ENCODE results near the gene MYO16. TPM values are rescaled to one million over a fixed set of nuclear protein-coding genes. Genes with fewer than 3 reads are reported as not detected.

Gene MYO16
- polyA plus RNA-seq, 2 of the 4 experiments (the other 2 are of a cell fraction): 0.03 to 0.06 TPM

DNA sequence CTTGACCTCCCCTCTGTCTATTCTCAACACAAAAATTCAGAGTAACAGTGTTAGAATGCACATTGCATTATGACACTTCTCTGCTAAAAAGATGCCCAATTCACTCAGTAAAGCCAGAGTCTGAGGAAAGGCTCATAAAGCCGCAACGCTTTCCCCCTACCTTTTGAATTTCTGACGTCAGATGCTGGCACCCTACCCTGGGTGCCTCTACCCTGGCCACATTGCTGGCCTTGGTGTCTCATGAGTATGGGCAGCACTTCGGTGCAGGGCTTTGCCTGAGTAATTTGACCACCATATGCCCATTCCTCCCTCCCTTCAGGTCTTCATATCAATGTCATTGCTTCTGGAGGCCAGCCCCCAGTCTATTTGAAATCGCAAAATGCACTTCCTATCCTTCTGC lies 229.3 kb downstream of the MYO16 start:
- Histone ChIP-seq H3K4me3 (no peak overlapping the region), H3K4me2 (peak overlapping the region; percentile 57), H3K9me3 (no peaks in the 10 kb centered on the region), H3K4me1 (peaks cover 28% of the 10 kb centered on the region), H3K27ac (peak overlapping the region; percentile 57 to 80; a peak in 5 of 6 replicates)
- no peak for FAIRE-seq
- TF ChIP-seq FOSL2 (IDR thresholded peaks at IDR 0.05): no peak
- TF ChIP-seq FOSL2 (CRISPR knock-in tag; IDR thresholded peaks at IDR 0.05): no peak
- no peak for TF ChIP-seq SMC3 (IDR thresholded peaks at IDR 0.05)
- TF ChIP-seq EHMT2 (IDR thresholded peaks at IDR 0.05; ENCODE audit: low read depth): no peak
- TF ChIP-seq ZC3H11A (IDR thresholded peaks at IDR 0.05): no peak
- TF ChIP-seq EP300 (IDR thresholded peaks at IDR 0.05): no peak
- TF ChIP-seq SREBF2 (IDR thresholded peaks at IDR 0.05): no peak
- no peak for TF ChIP-seq PHF8 (IDR thresholded peaks at IDR 0.05; ENCODE audit: borderline replicate concordance, low read depth)
- no peak for TF ChIP-seq MAFK (IDR thresholded peaks at IDR 0.05; ENCODE audit: partially characterized antibody)
- no peak for TF ChIP-seq ZNF302 (CRISPR knock-in tag; IDR thresholded peaks at IDR 0.05)
- ATAC-seq: no peak
- CTCF ChIA-PET: no interaction called here
- 86% methylated on average over 5 of the region's 5 CpGs for WGBS (ENCODE audit: missing lambda C conversion rate)
- POLR2A ChIA-PET: no interaction called here
- DNase-seq (ENCODE audit: low read depth in 1 of 2, low spot score in 1 of 2): no peak

DNA sequence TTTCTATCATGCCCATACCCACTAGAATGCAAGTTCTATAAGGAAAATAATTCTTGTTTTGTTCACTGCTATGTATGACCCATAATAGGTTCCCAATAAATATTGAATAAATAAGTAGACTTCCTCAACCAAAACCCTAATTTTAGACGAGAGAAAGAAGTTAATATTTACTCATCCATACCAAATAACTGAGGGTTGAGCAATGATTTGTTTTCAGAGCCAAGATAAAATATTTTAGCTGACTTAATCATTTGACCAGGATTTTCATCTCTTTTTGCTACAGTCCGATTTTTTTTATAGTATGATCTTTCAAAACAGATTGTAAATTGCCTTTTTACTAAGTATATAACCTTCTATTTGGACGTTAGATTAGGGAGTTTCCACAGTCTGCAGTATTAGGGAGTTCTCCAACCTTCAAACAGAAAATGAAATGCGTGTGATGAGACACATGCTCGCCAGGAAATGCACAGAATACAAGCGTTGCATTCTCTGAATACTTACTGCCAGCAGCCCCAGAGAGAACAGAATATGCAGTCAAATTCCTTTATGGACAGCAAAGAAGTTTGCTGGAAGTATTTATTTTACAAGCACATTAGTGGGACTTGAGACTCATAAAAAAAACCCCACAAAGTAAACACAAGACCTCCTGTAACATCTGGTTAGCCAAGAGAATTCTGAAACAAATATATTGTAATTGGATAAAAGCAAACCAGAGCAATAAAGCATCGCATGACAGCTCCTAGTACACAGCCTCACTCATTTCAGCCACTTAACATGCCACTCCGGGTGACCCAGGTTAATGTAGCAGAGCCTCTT lies 230.0 kb downstream of the MYO16 start:
- ChIA-PET POLR2A (no interaction called here), CTCF (interaction anchor here (1.2 kb wide), 1 partner anchor 35 kb away, joined by 3 read pairs; no protein-coding TSS in a partner anchor)
- Histone ChIP-seq H3K27ac (peak overlapping the region; percentile 57 to 80), H3K4me3 (peak overlapping the region; percentile 20; the same call in 1 of the 3 replicates), H3K4me2 (peak overlapping the region; percentile 57), H3K4me1 (peaks cover 28% of the 10 kb centered on the region), H3K9me3 (no peaks in the 10 kb centered on the region)
- TF ChIP-seq GATA3 (IDR thresholded peaks at IDR 0.05; ENCODE audit: borderline replicate concordance): peak; percentile 80
- peak; percentile 47 to 77; a peak in 3 of 5 replicates for TF ChIP-seq EP300 (IDR thresholded peaks at IDR 0.05)
- TF ChIP-seq, protein P1, sequence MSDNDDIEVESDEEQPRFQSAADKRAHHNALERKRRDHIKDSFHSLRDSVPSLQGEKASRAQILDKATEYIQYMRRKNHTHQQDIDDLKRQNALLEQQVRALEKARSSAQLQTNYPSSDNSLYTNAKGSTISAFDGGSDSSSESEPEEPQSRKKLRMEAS (IDR thresholded peaks at IDR 0.05): peak; percentile 48; the same call in 1 of the 2 replicates
- peak in 1 of 2 experiments; percentile 40; a peak in 1 of 5 replicates for TF ChIP-seq JUN (IDR thresholded peaks at IDR 0.05)
- TF ChIP-seq MAFK (IDR thresholded peaks at IDR 0.05; ENCODE audit: partially characterized antibody): peak; percentile 11
- peak; percentile 33 to 68; a peak in 3 of 4 replicates for TF ChIP-seq CEBPB (IDR thresholded peaks at IDR 0.05)
- TF ChIP-seq HOXB13 (CRISPR knock-in tag; IDR thresholded peaks at IDR 0.05; ENCODE audit: low read depth): no peak
- TF ChIP-seq FOXS1 (CRISPR knock-in tag; IDR thresholded peaks at IDR 0.05): no peak
- 0 out of 2 replicates have a peak, but pooled peaks have one; percentile 23 for TF ChIP-seq JUNB (IDR thresholded peaks at IDR 0.05)
- no peak for TF ChIP-seq FOSL2 (IDR thresholded peaks at IDR 0.05)
- TF ChIP-seq FOSL2 (CRISPR knock-in tag; IDR thresholded peaks at IDR 0.05): peak; percentile 9
- ATAC-seq (peak; percentile 89 to 95), FAIRE-seq (no peak), DNase-seq (ENCODE audit: low read depth in 1 of 2, low spot score in 1 of 2) (peak in 1 of 2 experiments; percentile 73)
- 2% methylated on average over 8 of the region's 8 CpGs for WGBS (ENCODE audit: missing lambda C conversion rate)

DNA sequence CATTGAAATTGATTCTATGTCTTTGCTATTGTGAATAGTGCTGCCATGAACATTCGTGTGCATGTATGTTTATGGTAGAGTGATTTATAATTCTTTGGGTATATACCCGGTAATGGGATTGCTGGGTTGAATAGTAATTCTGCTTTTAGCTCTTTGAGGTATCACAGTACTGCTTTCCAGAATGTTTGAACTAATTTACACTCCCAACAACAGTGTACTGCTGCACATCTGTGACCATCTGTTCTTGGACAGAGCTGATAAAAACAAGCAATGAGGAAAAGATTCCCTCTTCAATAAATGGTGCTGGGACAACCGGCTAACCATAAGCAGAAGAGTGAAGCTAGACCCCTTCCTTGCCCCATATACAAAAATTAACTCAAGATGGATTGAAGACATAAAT lies 231.0 kb downstream of the MYO16 start:
- 95% methylated on average over 3 of the region's 3 CpGs for WGBS (ENCODE audit: missing lambda C conversion rate)
- ATAC-seq: no peak
- no peak for FAIRE-seq
- ChIA-PET POLR2A (no interaction called here), CTCF (interaction anchor here (1.2 kb wide), 1 partner anchor 34 kb away, joined by 3 read pairs; no protein-coding TSS in a partner anchor)
- H3K9me3 ChIP-seq: no peaks in the 10 kb centered on the region
- TF ChIP-seq, protein P2, sequence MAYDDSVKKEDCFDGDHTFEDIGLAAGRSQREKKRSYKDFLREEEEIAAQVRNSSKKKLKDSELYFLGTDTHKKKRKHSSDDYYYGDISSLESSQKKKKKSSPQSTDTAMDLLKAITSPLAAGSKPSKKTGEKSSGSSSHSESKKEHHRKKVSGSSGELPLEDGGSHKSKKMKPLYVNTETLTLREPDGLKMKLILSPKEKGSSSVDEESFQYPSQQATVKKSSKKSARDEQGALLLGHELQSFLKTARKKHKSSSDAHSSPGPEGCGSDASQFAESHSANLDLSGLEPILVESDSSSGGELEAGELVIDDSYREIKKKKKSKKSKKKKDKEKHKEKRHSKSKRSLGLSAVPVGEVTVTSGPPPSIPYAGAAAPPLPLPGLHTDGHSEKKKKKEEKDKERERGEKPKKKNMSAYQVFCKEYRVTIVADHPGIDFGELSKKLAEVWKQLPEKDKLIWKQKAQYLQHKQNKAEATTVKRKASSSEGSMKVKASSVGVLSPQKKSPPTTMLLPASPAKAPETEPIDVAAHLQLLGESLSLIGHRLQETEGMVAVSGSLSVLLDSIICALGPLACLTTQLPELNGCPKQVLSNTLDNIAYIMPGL (CRISPR knock-in tag; IDR thresholded peaks at IDR 0.05; ENCODE audit: borderline replicate concordance): no peak
- peak overlapping the region; percentile 57 to 70 for H3K27ac ChIP-seq
- DNase-seq (ENCODE audit: low read depth in 1 of 2, low spot score in 1 of 2): no peak
- H3K4me2 ChIP-seq: peak overlapping the region; percentile 57; the same call in 2 of the 3 replicates
- no peak overlapping the region for H3K4me3 ChIP-seq
- peaks cover 28% of the 10 kb centered on the region for H3K4me1 ChIP-seq
